A549 treated with ZK216348 at 1 μM for 4 hours (cell line): ENCODE measurements around the gene PRR5. TPM values are rescaled to one million over a fixed set of nuclear protein-coding genes. Genes with fewer than 3 reads are reported as not detected.

ENCODE experiments used
- total RNA-seq: library from RNA; stranded (reverse); fragments of 200-300 nt; extraction: Qiagen RNA extraction; gene quantifications from 5 replicates; pipeline ENCODE4 v1.2.3, GENCODE V29; 2022; ENCODE audit warnings: low read depth

Gene PRR5, protein sequence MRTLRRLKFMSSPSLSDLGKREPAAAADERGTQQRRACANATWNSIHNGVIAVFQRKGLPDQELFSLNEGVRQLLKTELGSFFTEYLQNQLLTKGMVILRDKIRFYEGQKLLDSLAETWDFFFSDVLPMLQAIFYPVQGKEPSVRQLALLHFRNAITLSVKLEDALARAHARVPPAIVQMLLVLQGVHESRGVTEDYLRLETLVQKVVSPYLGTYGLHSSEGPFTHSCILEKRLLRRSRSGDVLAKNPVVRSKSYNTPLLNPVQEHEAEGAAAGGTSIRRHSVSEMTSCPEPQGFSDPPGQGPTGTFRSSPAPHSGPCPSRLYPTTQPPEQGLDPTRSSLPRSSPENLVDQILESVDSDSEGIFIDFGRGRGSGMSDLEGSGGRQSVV
- 6.9 to 18.8 TPM (median 18.2 TPM) in 5 replicates for total RNA-seq

GRCh38 chr22:44701824-44702478 is at the start of gene PRR5:
Gene PRR5, plus strand, starts transcription at chr22:44702204. Its CDS starts 271 bp downstream, at chr22:44702475.

DNA sequence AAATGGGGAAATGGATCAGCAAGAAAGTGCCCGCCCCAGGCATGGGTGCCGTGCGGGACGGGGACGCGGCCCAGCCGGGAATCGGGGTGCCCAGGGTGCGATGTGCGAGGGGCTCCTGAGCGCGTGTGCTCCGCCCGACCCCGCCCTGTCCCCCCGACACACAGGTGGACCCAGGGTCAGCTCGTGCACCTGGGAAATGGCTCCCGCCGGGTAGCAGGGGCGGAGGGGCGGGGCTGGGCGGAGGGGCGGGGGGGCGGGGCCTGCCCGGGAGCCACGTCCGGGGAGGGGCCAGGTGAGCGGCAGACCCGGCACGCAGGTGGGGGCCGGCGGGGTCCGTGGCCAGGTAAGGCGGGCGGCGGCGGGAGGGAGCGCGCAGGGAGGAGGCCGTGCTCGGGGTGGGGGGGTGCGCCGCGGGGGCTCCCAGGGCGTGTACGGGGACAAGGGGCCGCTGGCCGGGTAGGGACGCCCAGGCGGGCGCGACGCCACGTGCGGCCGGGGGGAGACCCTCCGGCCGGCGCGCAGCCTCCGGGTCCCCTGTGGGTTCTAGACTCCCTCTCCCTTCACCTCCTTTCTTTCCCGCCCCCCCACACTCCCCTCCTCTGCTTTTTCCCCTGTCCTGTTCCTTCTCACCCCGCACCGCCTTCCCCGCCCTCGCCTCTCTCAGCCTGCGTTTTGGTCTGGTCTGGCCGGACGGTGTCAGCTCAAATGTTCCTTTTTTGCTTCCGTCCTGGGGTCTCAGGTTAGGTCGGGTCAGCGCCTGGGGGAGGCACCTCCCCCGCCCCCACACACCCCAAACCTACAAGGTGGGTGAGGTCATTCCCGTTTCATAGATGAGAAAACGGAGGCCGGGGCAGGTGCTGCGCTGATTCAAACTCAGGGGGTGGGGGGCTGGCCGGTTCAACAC is 50.5 kb downstream of the PRR5 start, which contains the start of gene ARHGAP8:
ARHGAP8 (plus strand) TSS at position 291 of the 904 bp plus-strand sequence. CDS start 33,953 bp downstream, outside the sequence.

Other genes with a start within 250 kb of the PRR5 start
- 17.3 to 26.7 TPM (median 23.6 TPM) in 5 replicates for gene RTL6, start 204.0 kb upstream of the PRR5 start, total RNA-seq
- gene ARHGAP8, start 50.4 kb downstream of the PRR5 start, total RNA-seq = 1.2 to 2.0 TPM (median 1.4 TPM) in 5 replicates